HCT116 (cell line): Measurements from ENCODE around the gene CELF1. TPM values are rescaled to one million over a fixed set of nuclear protein-coding genes. Genes with fewer than 3 reads are reported as not detected.

ENCODE experiments used
- ATAC-seq: fragments of 200-7000 bp; cut with Tn5 transposase; 2 replicates; pipeline ENCODE4 v1.9.1; 2020; ENCODE audit warnings: mild to moderate bottlenecking, moderate library complexity
- BruUV-seq: library from RNA; stranded (reverse); fragments of 400-500 nt; replicated peaks from 2 replicates; lab custom pipeline; 2021; lab: Mats Ljungman, UMichigan
- CTCF ChIA-PET: fragments of 300-600 bp; sonication (Branson Sonifier 250); formaldehyde crosslinking; loops from one replicate; lab custom pipeline; 2021; ENCODE audit warnings: antibody characterized with exemption; lab: Charles Lee
- POLR2A ChIA-PET: fragments of 300-600, 350-600 bp; sonication (Branson Sonifier 250); formaldehyde crosslinking; loops from one replicate; lab custom pipeline; 2021; ENCODE audit warnings: antibody characterized with exemption; lab: Charles Lee
- RAD21 ChIA-PET, 2 experiments: fragments of 300-600 bp; sonication (Branson Sonifier 250); formaldehyde crosslinking; loops; one replicate each; lab custom pipeline; 2023; ENCODE audit warnings: low total read pairs in 2 of 2; ENCODE audit not compliant: uncharacterized antibody in 2 of 2, unreplicated experiment in 2 of 2, low non-redundant PET in 1 of 2; lab: Charles Lee
- DNase-seq: peaks from one replicate; pipeline ENCODE4 v3.0.0-alpha.2; 2010; ENCODE audit warnings: low read depth, low spot score
- H2AFZ ChIP-seq: fragments of 200-600 bp; shearing (Covaris generic), sonication (generic); 2 replicates; pipeline ENCODE4 v1.6.1; 2017; ENCODE audit warnings: low read depth, mixed run types, mixed read lengths, antibody characterized with exemption, low read length; ENCODE audit not compliant: poor library complexity, severe bottlenecking
- H3K27ac ChIP-seq: 2 replicates; pipeline ENCODE4 v1.5.1; 2012; ENCODE audit warnings: low read depth, low read length
- H3K27me3 ChIP-seq: fragments of 200-600 bp; sonication (generic); 2 replicates; pipeline ENCODE4 v1.6.1; 2016; ENCODE audit warnings: mixed run types, low read length, mixed read lengths; ENCODE audit not compliant: insufficient read depth
- H3K36me3 ChIP-seq, 2 experiments: fragments of 200-500 bp in 1 of 2; fragments of 200-600 bp in 1 of 2; sonication (Bioruptor generic) in 1 of 2; sonication (generic) in 1 of 2; 2 replicates each; pipeline versions ENCODE4 v1.5.1 to v1.6.1; 2014 to 2016; ENCODE audit warnings: low read length in 2 of 2, inconsistent platforms in 1 of 2, mixed read lengths in 1 of 2, mixed run types in 1 of 2; ENCODE audit not compliant: insufficient read depth in 2 of 2, control insufficient read depth in 1 of 2
- H3K4me1 ChIP-seq, 2 experiments: fragments of 200-600 bp in 1 of 2; sonication (generic) in 1 of 2; 2 replicates each; pipeline versions ENCODE4 v1.5.1 to v1.6.1; 2012 to 2017; ENCODE audit warnings: low read length in 2 of 2, inconsistent platforms in 1 of 2, mild to moderate bottlenecking in 1 of 2, mixed read lengths in 1 of 2, mixed run types in 1 of 2, moderate library complexity in 1 of 2; ENCODE audit not compliant: insufficient read depth in 2 of 2, control insufficient read depth in 1 of 2
- H3K4me2 ChIP-seq: fragments of 200-600 bp; sonication (generic); 2 replicates; pipeline ENCODE4 v1.6.1; 2017; ENCODE audit warnings: mixed run types, low read length, mixed read lengths
- H3K4me3 ChIP-seq, 2 experiments: fragments of 200-600 bp in 1 of 2; sonication (generic) in 1 of 2; replicated peaks in 1 of 2; 2 replicates each; pipeline ENCODE4 v1.5.1; 2011 to 2016; ENCODE audit warnings: low read length in 2 of 2, control low read depth in 1 of 2, low read depth in 1 of 2, mild to moderate bottlenecking in 1 of 2, mixed read lengths in 1 of 2, mixed run types in 1 of 2
- H3K79me2 ChIP-seq: fragments of 200-600 bp; sonication (generic); 2 replicates; pipeline ENCODE4 v1.6.1; 2017; ENCODE audit warnings: mild to moderate bottlenecking, mixed run types, low read length, moderate library complexity, mixed read lengths; ENCODE audit not compliant: insufficient read depth
- H3K9ac ChIP-seq: fragments of 200-600 bp; sonication (generic); 2 replicates; pipeline ENCODE4 v1.6.1; 2016; ENCODE audit warnings: low read length, mixed read lengths
- H3K9me2 ChIP-seq: fragments of 200-600 bp; sonication (generic), shearing (Covaris generic); 2 replicates; pipeline ENCODE4 v1.6.1; 2017; ENCODE audit warnings: mixed run types, mild to moderate bottlenecking, moderate library complexity; ENCODE audit not compliant: insufficient read depth
- H3K9me3 ChIP-seq, 2 experiments: fragments of 200-500 bp in 1 of 2; fragments of 200-600 bp in 1 of 2; sonication (Bioruptor generic) in 1 of 2; sonication (generic) in 1 of 2; 2 replicates each; pipeline ENCODE4 v1.6.1; 2014 to 2017; ENCODE audit warnings: low read length in 2 of 2, mixed read lengths in 2 of 2, inconsistent platforms in 1 of 2, low read depth in 1 of 2, mild to moderate bottlenecking in 1 of 2, mixed run types in 1 of 2, moderate library complexity in 1 of 2; ENCODE audit not compliant: control insufficient read depth in 1 of 2, insufficient read depth in 1 of 2
- H4K20me1 ChIP-seq: fragments of 200-600 bp; sonication (generic), shearing (Covaris generic); 2 replicates; pipeline ENCODE4 v1.6.1; 2017; ENCODE audit warnings: mixed run types, mild to moderate bottlenecking, moderate library complexity; ENCODE audit not compliant: insufficient read depth
- ATF3 ChIP-seq: IDR thresholded peaks from 2 replicates; pipeline ENCODE4 v1.6.1; 2012
- CBX3 ChIP-seq: IDR thresholded peaks from 2 replicates; pipeline ENCODE4 v1.6.1; 2012; ENCODE audit warnings: low read depth
- CTCF ChIP-seq, 3 experiments: fragments of 200-600 bp in 1 of 3; sonication (generic) in 1 of 3; IDR thresholded peaks in 2 of 3; conservative IDR thresholded peaks in 1 of 3; 2 replicates each; pipeline ENCODE4 v1.5.1; 2012 to 2017; ENCODE audit warnings: low read depth in 2 of 3, low read length in 2 of 3, antibody characterized with exemption in 1 of 3, borderline replicate concordance in 1 of 3, control low read depth in 1 of 3, mild to moderate bottlenecking in 1 of 3, mixed read lengths in 1 of 3, mixed run types in 1 of 3, moderate library complexity in 1 of 3; ENCODE audit not compliant: insufficient read depth in 1 of 3
- EGR1 ChIP-seq: IDR thresholded peaks from 2 replicates; pipeline ENCODE4 v1.6.1; 2012; ENCODE audit warnings: low read depth
- ELF1 ChIP-seq: IDR thresholded peaks from 2 replicates; pipeline ENCODE4 v1.6.1; 2012; ENCODE audit warnings: low read depth, borderline replicate concordance
- EZH2phosphoT487 ChIP-seq: fragments of 200-600 bp; IDR thresholded peaks from 2 replicates; pipeline ENCODE4 v1.6.1; 2018; ENCODE audit warnings: antibody characterized with exemption, borderline replicate concordance
- JUND ChIP-seq: IDR thresholded peaks from 2 replicates; pipeline ENCODE4 v1.6.1; 2012
- MAX ChIP-seq: IDR thresholded peaks from 2 replicates; pipeline ENCODE4 v1.6.1; 2012
- POLR2A ChIP-seq: IDR thresholded peaks from 2 replicates; pipeline ENCODE4 v1.7.0; 2011; ENCODE audit warnings: borderline replicate concordance; ENCODE audit not compliant: insufficient read depth, insufficient read length; ENCODE audit errors: extremely low read depth
- POLR2AphosphoS5 ChIP-seq: IDR thresholded peaks from 2 replicates; pipeline ENCODE4 v1.6.1; 2011; ENCODE audit warnings: mild to moderate bottlenecking, low read depth, low read length, moderate library complexity
- REST ChIP-seq: IDR thresholded peaks from 2 replicates; pipeline ENCODE4 v1.6.1; 2012; ENCODE audit warnings: low read depth
- SRF ChIP-seq: IDR thresholded peaks from 2 replicates; pipeline ENCODE4 v1.6.1; 2012; ENCODE audit warnings: low read depth
- TCF7L2 ChIP-seq: IDR thresholded peaks from 2 replicates; pipeline ENCODE4 v1.7.0; 2011; ENCODE audit warnings: borderline replicate concordance, inconsistent platforms; ENCODE audit not compliant: insufficient read depth, insufficient read length; ENCODE audit errors: extremely low read depth
- YY1 ChIP-seq: IDR thresholded peaks from 2 replicates; pipeline ENCODE4 v1.6.1; 2011; ENCODE audit warnings: low read length, low read depth, moderate library complexity, mild to moderate bottlenecking; ENCODE audit not compliant: insufficient replicate concordance; ENCODE audit errors: extremely low read depth
- ZFX ChIP-seq: fragments of 450-650 bp; IDR thresholded peaks from 2 replicates; pipeline ENCODE4 v1.6.1; 2017
- intact Hi-C: fragments of 100-400 bp; cut with micrococcal nuclease; formaldehyde crosslinking; loops from 2 replicates; pipeline ENCODE4 v1.10.0; 2022
- total RNA-seq: library from RNA; stranded (reverse); gene quantifications from one replicate; pipeline ENCODE4 v1.2.1, GENCODE V29; 2021; ENCODE audit not compliant: unreplicated experiment

Gene CELF1
- total RNA-seq, 1 experiment from 2014 or later = 133 TPM

- TF ChIP-seq POLR2A (no peak), POLR2AphosphoS5 (no peak), REST (no peak), EGR1 (no peak), ELF1 (no peak), ATF3 (no peak)
These were observed 36.6 kb upstream of the CELF1 start (continued) for GRCh38 chr11:47589584-47589976.

- Histone ChIP-seq H3K27me3 (peaks cover 6% of the 10 kb centered on the region; the same call in 1 of the 2 replicates), H3K27ac (no peak overlapping the region), H4K20me1 (no peaks in the 10 kb centered on the region), H3K9ac (no peak overlapping the region), H3K4me2 (no peak overlapping the region), H3K4me1 (no peaks in the 10 kb centered on the region), H2AFZ (no peak overlapping the region), H3K79me2 (no peaks in the 10 kb centered on the region), H3K36me3 (peaks cover 0 to 4% of the 10 kb centered on the region in 2 experiments; a peak in 1 of 4 replicates), H3K9me3 (no peaks in the 10 kb centered on the region), H3K9me2 (no peaks in the 10 kb centered on the region), H3K4me3 (no peak overlapping the region)
- no peak for ATAC-seq
- intact Hi-C loops = no loop called here
- ChIA-PET POLR2A (no interaction called here), RAD21 (no interaction called here), CTCF (interaction anchor here (0.6 kb wide), 1 partner anchor 135 kb away, joined by 3 read pairs; no protein-coding TSS in a partner anchor)
- no TSS peak for BruUV-seq
- DNase-seq = no peak
- TF ChIP-seq YY1 (no peak), CTCF (IDR thresholded peaks at IDR 0.05 in 2 of 3, conservative IDR thresholded peaks at IDR 0.05 in 1 of 3; ENCODE audit: borderline replicate concordance in 1 of 3, insufficient read depth in 1 of 3, low read depth in 2 of 3, low read length in 2 of 3) (no peak), POLR2A (no peak), REST (no peak), CBX3 (no peak), MAX (no peak), POLR2AphosphoS5 (no peak), EGR1 (no peak), SRF (no peak), JUND (no peak), TCF7L2 (no peak), ZFX (no peak), EZH2phosphoT487 (no peak)
These were observed 36.2 kb upstream of the CELF1 start for GRCh38 chr11:47589118-47589517.
